ENCODE results near the gene ZNF524. TPM values are rescaled to one million over a fixed set of nuclear protein-coding genes. Genes with fewer than 3 reads are reported as not detected.

ZNF524 gene
- total RNA-seq, 1 experiment from 2014 or later = 5.5 TPM

- no peak for TF ChIP-seq NR2C2 (CRISPR knock-in tag; IDR thresholded peaks at IDR 0.05)
- no peak for TF ChIP-seq NFYB (CRISPR knock-in tag; conservative IDR thresholded peaks at IDR 0.05; ENCODE audit: low read depth)
- no peak for TF ChIP-seq NFATC4 (CRISPR knock-in tag; IDR thresholded peaks at IDR 0.05)
- TF ChIP-seq HMGXB4 (CRISPR knock-in tag; IDR thresholded peaks at IDR 0.05) = no peak
- no peak for TF ChIP-seq FOXP4 (CRISPR knock-in tag; IDR thresholded peaks at IDR 0.05)
Measured at GRCh38 chr19:55578761-55579747, 21.0 kb upstream of the ZNF524 start (continued).

GRCh38 chr19:55579766-55580621, 20.1 kb upstream of the ZNF524 start:
- CTCF ChIA-PET = interaction anchor here (0.7 to 2.0 kb wide), 5 partner anchors 19 to 436 kb away, joined by 4 to 20 read pairs (median 5); partner anchors contain the start of genes FIZ1 and ZNF865
- POLR2A ChIA-PET = interaction anchor here (1.1 kb wide), 1 partner anchor 30 kb away, joined by 3 read pairs; no protein-coding TSS in a partner anchor

More at GRCh38 chr19:55579766-55580621, 20.1 kb upstream of the ZNF524 start:
- peaks cover 5% of the 10 kb centered on the region for H3K4me1 Mint-ChIP-seq
- peak overlapping the region; percentile 71 for H3K27ac Mint-ChIP-seq
- peak overlapping the region; percentile 86 for H3K4me3 Mint-ChIP-seq
- peak; percentile 62 for ATAC-seq
- no peaks in the 10 kb centered on the region for H3K9me3 Mint-ChIP-seq
- peak; percentile 33 for DNase-seq (ENCODE audit: low spot score)
- H3K27me3 Mint-ChIP-seq (ENCODE audit: low read depth) = peaks cover 12% of the 10 kb centered on the region
- H3K36me3 Mint-ChIP-seq = peaks cover 13% of the 10 kb centered on the region
- TF ChIP-seq ZNF281 (CRISPR knock-in tag; IDR thresholded peaks at IDR 0.05) (no peak), ATF2 (CRISPR knock-in tag; IDR thresholded peaks at IDR 0.05; ENCODE audit: borderline replicate concordance, low read depth) (no peak), ZNF425 (CRISPR knock-in tag; conservative IDR thresholded peaks at IDR 0.05) (no peak), ATF1 (CRISPR knock-in tag; IDR thresholded peaks at IDR 0.05) (no peak), NR3C1 (CRISPR knock-in tag; conservative IDR thresholded peaks at IDR 0.05; ENCODE audit: low read depth) (no peak)

All from WTC11 (cell line).